ENCODE measurements around the gene UBE2Z. TPM values are rescaled to one million over a fixed set of nuclear protein-coding genes. Genes with fewer than 3 reads are reported as not detected.

UBE2Z gene
- total RNA-seq, 1 donor from 2014 or later: 100 TPM

DNA sequence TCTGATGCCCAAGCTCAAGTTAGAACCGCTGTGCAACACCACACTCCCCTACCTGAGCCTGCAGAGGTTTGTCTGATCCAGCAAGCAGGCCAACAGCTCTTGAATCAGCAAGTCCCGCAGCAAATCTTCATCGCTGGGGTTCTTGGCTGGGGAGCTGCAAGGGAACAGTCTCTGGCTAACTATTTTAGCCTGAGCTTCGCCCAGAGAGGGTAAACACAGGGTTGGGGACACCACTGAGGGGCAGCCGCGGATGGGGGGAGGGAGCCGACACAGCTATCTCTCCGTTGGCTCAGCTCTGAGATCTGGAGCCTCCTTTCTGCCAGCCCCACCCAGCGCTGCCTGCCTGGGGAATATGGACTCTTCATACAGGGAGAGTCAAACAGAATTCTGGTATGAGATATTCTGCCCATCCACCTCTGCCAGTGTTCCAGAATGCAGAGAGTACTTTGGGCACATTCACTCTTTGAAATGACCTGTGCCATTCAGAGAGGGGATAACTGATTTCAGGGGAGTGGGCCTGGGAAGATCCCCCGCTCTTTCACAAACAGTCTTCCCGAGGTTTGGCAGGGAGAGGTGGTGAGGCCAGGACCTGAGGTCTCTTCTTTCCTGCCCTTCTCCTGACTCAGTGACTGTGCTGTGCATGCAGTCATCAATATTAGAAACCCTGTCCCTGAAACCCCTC is 52.8 kb downstream of the UBE2Z start:
- TF ChIP-seq, protein P1, sequence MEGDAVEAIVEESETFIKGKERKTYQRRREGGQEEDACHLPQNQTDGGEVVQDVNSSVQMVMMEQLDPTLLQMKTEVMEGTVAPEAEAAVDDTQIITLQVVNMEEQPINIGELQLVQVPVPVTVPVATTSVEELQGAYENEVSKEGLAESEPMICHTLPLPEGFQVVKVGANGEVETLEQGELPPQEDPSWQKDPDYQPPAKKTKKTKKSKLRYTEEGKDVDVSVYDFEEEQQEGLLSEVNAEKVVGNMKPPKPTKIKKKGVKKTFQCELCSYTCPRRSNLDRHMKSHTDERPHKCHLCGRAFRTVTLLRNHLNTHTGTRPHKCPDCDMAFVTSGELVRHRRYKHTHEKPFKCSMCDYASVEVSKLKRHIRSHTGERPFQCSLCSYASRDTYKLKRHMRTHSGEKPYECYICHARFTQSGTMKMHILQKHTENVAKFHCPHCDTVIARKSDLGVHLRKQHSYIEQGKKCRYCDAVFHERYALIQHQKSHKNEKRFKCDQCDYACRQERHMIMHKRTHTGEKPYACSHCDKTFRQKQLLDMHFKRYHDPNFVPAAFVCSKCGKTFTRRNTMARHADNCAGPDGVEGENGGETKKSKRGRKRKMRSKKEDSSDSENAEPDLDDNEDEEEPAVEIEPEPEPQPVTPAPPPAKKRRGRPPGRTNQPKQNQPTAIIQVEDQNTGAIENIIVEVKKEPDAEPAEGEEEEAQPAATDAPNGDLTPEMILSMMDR (IDR thresholded peaks at IDR 0.05; ENCODE audit: unreplicated experiment): no peak
- DNase-seq (ENCODE audit: low spot score, unreplicated experiment): no peak
- Mint-ChIP-seq H3K27me3 (no peaks in the 10 kb centered on the region), H3K27ac (peak overlapping the region; percentile 95), H3K9me3 (ENCODE audit: low read depth) (no peaks in the 10 kb centered on the region), H3K4me3 (ENCODE audit: low read depth) (no peak overlapping the region), H3K4me1 (ENCODE audit: low read depth) (peaks cover 15% of the 10 kb centered on the region), H3K36me3 (ENCODE audit: insufficient read depth) (no peaks in the 10 kb centered on the region)

DNA sequence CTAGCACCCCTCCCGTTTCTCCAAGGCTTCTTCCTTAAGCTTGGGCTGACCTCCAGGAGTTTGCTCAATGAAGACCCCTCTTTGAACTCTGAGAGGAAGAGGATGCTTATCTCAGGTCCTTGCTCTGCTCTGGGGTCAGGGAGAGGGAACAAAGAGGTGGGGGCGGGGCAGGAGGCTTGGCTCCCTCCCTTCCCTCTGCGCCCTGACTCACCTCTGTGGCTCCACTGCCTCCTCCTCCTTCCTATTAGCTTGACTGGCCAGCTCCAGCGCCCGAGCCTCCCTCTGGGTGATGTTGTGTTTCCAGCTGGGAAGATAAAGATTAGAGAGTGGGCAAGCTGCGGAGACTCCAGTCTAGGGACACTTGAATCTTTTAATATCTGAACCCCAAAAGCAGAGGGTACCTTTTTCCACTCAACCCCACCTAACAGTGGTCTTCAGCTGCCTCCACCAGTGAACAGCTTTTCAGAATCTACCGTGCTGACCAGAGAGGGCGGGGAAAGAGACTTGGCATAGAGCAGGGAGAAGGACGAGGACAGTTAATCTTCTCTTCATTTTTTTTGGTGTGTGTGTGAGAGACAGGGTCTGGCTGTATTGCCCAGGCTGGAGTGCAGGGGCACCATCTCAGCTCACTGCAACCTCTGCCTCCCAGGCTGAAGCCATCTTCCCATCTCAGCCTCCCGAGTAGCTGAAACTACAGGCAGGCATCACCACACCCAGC is 53.5 kb downstream of the UBE2Z start:
- Mint-ChIP-seq H3K27ac (peak overlapping the region; percentile 95), H3K36me3 (ENCODE audit: insufficient read depth) (no peaks in the 10 kb centered on the region), H3K27me3 (no peaks in the 10 kb centered on the region), H3K9me3 (ENCODE audit: low read depth) (no peaks in the 10 kb centered on the region), H3K4me1 (ENCODE audit: low read depth) (peaks cover 13% of the 10 kb centered on the region), H3K4me3 (ENCODE audit: low read depth) (no peak overlapping the region)
- peak; percentile 14 for DNase-seq (ENCODE audit: low spot score, unreplicated experiment)
- TF ChIP-seq, protein P1 (IDR thresholded peaks at IDR 0.05; ENCODE audit: unreplicated experiment): no peak

GRCh38 chr17:48970224-48970623 is 62.0 kb downstream of the UBE2Z start:
- TF ChIP-seq, protein P1 (IDR thresholded peaks at IDR 0.05; ENCODE audit: unreplicated experiment): no peak
- peaks cover 4% of the 10 kb centered on the region for H3K4me1 Mint-ChIP-seq (ENCODE audit: low read depth)
- no peak overlapping the region for H3K4me3 Mint-ChIP-seq (ENCODE audit: low read depth)
- peaks cover 17% of the 10 kb centered on the region for H3K27me3 Mint-ChIP-seq
- H3K36me3 Mint-ChIP-seq (ENCODE audit: insufficient read depth): no peaks in the 10 kb centered on the region
- no peak for DNase-seq (ENCODE audit: low spot score, unreplicated experiment)
- no peaks in the 10 kb centered on the region for H3K9me3 Mint-ChIP-seq (ENCODE audit: low read depth)
- H3K27ac Mint-ChIP-seq: no peak overlapping the region

GRCh38 chr17:48970865-48971687 is 62.9 kb downstream of the UBE2Z start:
- peaks cover 17% of the 10 kb centered on the region for H3K27me3 Mint-ChIP-seq
- H3K4me3 Mint-ChIP-seq (ENCODE audit: low read depth): no peak overlapping the region
- H3K27ac Mint-ChIP-seq: no peak overlapping the region
- TF ChIP-seq, protein P1 (IDR thresholded peaks at IDR 0.05; ENCODE audit: unreplicated experiment): no peak
- H3K4me1 Mint-ChIP-seq (ENCODE audit: low read depth): peaks cover 4% of the 10 kb centered on the region
- H3K9me3 Mint-ChIP-seq (ENCODE audit: low read depth): no peaks in the 10 kb centered on the region
- no peaks in the 10 kb centered on the region for H3K36me3 Mint-ChIP-seq (ENCODE audit: insufficient read depth)
- no peak for DNase-seq (ENCODE audit: low spot score, unreplicated experiment)

- Mint-ChIP-seq H3K4me3 (ENCODE audit: low read depth) (no peak overlapping the region), H3K9me3 (ENCODE audit: low read depth) (no peaks in the 10 kb centered on the region)
- TF ChIP-seq, protein P1 (IDR thresholded peaks at IDR 0.05; ENCODE audit: unreplicated experiment): no peak
Measured at GRCh38 chr17:48972749-48973097, 64.5 kb downstream of the UBE2Z start.

More at GRCh38 chr17:48972749-48973097, 64.5 kb downstream of the UBE2Z start:
- no peak for DNase-seq (ENCODE audit: low spot score, unreplicated experiment)
- H3K27me3 Mint-ChIP-seq: peaks cover 17% of the 10 kb centered on the region
- H3K4me1 Mint-ChIP-seq (ENCODE audit: low read depth): peaks cover 4% of the 10 kb centered on the region
- peak overlapping the region; percentile 21 for H3K27ac Mint-ChIP-seq
- no peaks in the 10 kb centered on the region for H3K36me3 Mint-ChIP-seq (ENCODE audit: insufficient read depth)
